Neural cell (in vitro differentiated cells): Measurements from ENCODE around the gene LRRC8C. TPM values are rescaled to one million over a fixed set of nuclear protein-coding genes. Genes with fewer than 3 reads are reported as not detected.

ENCODE experiments used
- H2AFZ ChIP-seq: fragments of 200-600, 300-800 bp; sonication (generic), shearing (Covaris generic); 2 replicates; pipeline ENCODE4 v1.6.0; 2014; ENCODE audit warnings: low read depth, mild to moderate bottlenecking, antibody characterized with exemption, low read length, moderate library complexity
- H3F3A ChIP-seq: fragments of 200-600 bp; shearing (Covaris generic); 2 replicates; pipeline ENCODE4 v1.6.1; 2016; ENCODE audit warnings: mild to moderate bottlenecking, moderate library complexity, mixed read lengths, antibody characterized with exemption, low read length; ENCODE audit not compliant: insufficient read depth, poor library complexity, severe bottlenecking
- H3K27ac ChIP-seq: fragments of 200-600, 300-800 bp; sonication (generic), shearing (Covaris generic); 2 replicates; pipeline ENCODE4 v1.5.1; 2014; ENCODE audit warnings: mild to moderate bottlenecking, low read length, moderate library complexity
- H3K27me3 ChIP-seq: fragments of 300-800, 200-600 bp; sonication (generic), shearing (Covaris generic); 2 replicates; pipeline ENCODE4 v1.6.0; 2014; ENCODE audit warnings: mild to moderate bottlenecking, low read depth, low read length, moderate library complexity; ENCODE audit not compliant: insufficient read depth
- H3K36me3 ChIP-seq: fragments of 300-800, 200-600 bp; sonication (generic), shearing (Covaris generic); 2 replicates; pipeline ENCODE4 v1.5.1; 2014; ENCODE audit warnings: mild to moderate bottlenecking, antibody characterized with exemption, low read length, moderate library complexity; ENCODE audit not compliant: insufficient read depth
- H3K4me2 ChIP-seq: fragments of 300-800, 200-600 bp; sonication (generic), shearing (Covaris generic); 2 replicates; pipeline ENCODE4 v1.6.0; 2014; ENCODE audit warnings: mild to moderate bottlenecking, low read length
- H3K4me3 ChIP-seq: fragments of 300-800, 200-600 bp; sonication (generic), shearing (Covaris generic); 2 replicates; pipeline ENCODE4 v1.5.1; 2014; ENCODE audit warnings: mild to moderate bottlenecking, low read length, moderate library complexity
- H3K79me2 ChIP-seq: fragments of 200-600 bp; shearing (Covaris generic); replicated peaks from 2 replicates; pipeline ENCODE4 v1.6.0; 2014; ENCODE audit warnings: mild to moderate bottlenecking, low read length, moderate library complexity; ENCODE audit not compliant: insufficient read depth
- H3K9ac ChIP-seq: fragments of 300-800, 200-600 bp; sonication (generic), shearing (Covaris generic); 2 replicates; pipeline ENCODE4 v1.6.1; 2016; ENCODE audit warnings: mild to moderate bottlenecking, low read length, mixed read lengths
- H3K9me2 ChIP-seq: fragments of 200-600 bp; shearing (Covaris generic); 2 replicates; pipeline ENCODE4 v1.6.1; 2016; ENCODE audit warnings: mild to moderate bottlenecking, low read length, mixed read lengths; ENCODE audit not compliant: insufficient read depth
- H3K9me3 ChIP-seq: fragments of 200-600, 300-800 bp; sonication (generic), shearing (Covaris generic); 2 replicates; pipeline ENCODE4 v1.6.1; 2016; ENCODE audit warnings: mild to moderate bottlenecking, mixed run types, low read length, moderate library complexity, mixed read lengths
- H4K20me1 ChIP-seq: fragments of 200-600 bp; shearing (Covaris generic); 2 replicates; pipeline ENCODE4 v1.6.1; 2016; ENCODE audit warnings: mild to moderate bottlenecking, mixed run types; ENCODE audit not compliant: insufficient read depth
- EP300 ChIP-seq: fragments of 450-650 bp; conservative IDR thresholded peaks from 2 replicates; pipeline ENCODE4 v1.6.1; 2014; ENCODE audit warnings: antibody characterized with exemption, mild to moderate bottlenecking, moderate library complexity; ENCODE audit not compliant: poor library complexity, severe bottlenecking
- EZH2 ChIP-seq: fragments of 200-600, 300-800 bp; shearing (Covaris generic), sonication (generic); IDR thresholded peaks from 2 replicates; pipeline ENCODE4 v1.6.1; 2014; ENCODE audit warnings: antibody characterized with exemption, low read length, borderline replicate concordance, mild to moderate bottlenecking; ENCODE audit not compliant: insufficient read depth, poor library complexity, severe bottlenecking
- MXI1 ChIP-seq: fragments of 450-650 bp; conservative IDR thresholded peaks from 2 replicates; pipeline ENCODE4 v1.6.1; 2014; ENCODE audit warnings: antibody characterized with exemption, mild to moderate bottlenecking; ENCODE audit not compliant: poor library complexity, severe bottlenecking
- POLR2AphosphoS5 ChIP-seq: IDR thresholded peaks from 2 replicates; pipeline ENCODE4 v1.6.1; 2012
- RAD21 ChIP-seq: fragments of 450-650 bp; conservative IDR thresholded peaks from 2 replicates; pipeline ENCODE4 v1.6.1; 2014; ENCODE audit warnings: antibody characterized with exemption, mild to moderate bottlenecking, moderate library complexity
- SMC3 ChIP-seq: fragments of 450-650 bp; conservative IDR thresholded peaks from 2 replicates; pipeline ENCODE4 v1.6.1; 2014; ENCODE audit warnings: antibody characterized with exemption, mild to moderate bottlenecking, moderate library complexity; ENCODE audit not compliant: poor library complexity
- TAF1 ChIP-seq: IDR thresholded peaks from 2 replicates; pipeline ENCODE4 v1.6.1; 2012; ENCODE audit warnings: low read depth
- polyA plus RNA-seq: library from polyadenylated mRNA; depleted of rRNA; stranded (reverse); fragments of >200 nt; gene quantifications from 2 replicates; pipeline ENCODE4 v1.2.3, GENCODE V29; 2014
- TF ChIP-seq, protein P1 (sequence below): IDR thresholded peaks from 2 replicates; pipeline ENCODE4 v1.6.1; 2012; ENCODE audit warnings: borderline replicate concordance
- TF ChIP-seq, protein P2 (sequence below): fragments of 450-650 bp; IDR thresholded peaks from 2 replicates; pipeline ENCODE4 v1.5.1; 2014; ENCODE audit warnings: antibody characterized with exemption, mild to moderate bottlenecking, moderate library complexity; ENCODE audit not compliant: poor library complexity, severe bottlenecking

The LRRC8C gene
- polyA plus RNA-seq, 1 donor from 2014 or later = 0.78 TPM

DNA sequence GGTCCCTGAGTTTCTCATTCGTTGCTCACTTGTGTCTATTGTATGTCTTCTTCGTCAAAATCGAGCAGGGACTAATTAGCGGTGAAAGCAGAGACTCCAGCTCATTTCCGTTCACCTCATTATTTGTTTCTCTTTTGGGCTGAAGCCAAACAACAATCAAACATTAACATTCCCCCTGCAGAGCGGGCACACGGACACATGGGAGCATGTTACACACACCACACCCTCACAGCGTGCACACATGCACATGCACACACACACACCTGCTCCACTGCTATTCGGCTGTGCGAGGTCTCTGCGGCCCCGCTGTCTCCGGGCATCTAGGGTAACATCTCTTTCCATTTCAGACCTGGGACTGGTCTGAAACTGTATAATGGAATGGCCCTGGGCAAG lies 129.5 kb downstream of the LRRC8C start:
- no peaks in the 10 kb centered on the region for H3K36me3 ChIP-seq
- TF ChIP-seq EZH2 (no peak), RAD21 (no peak), TAF1 (no peak), POLR2AphosphoS5 (no peak), SMC3 (no peak)
- peak overlapping the region; percentile 65 for H3K4me3 ChIP-seq
- H3K4me2 ChIP-seq = no peak overlapping the region
- no peak overlapping the region for H3K9ac ChIP-seq
- no peaks in the 10 kb centered on the region for H4K20me1 ChIP-seq
- no peak overlapping the region for H2AFZ ChIP-seq
- H3K9me3 ChIP-seq = no peaks in the 10 kb centered on the region
- H3K79me2 ChIP-seq = no peaks in the 10 kb centered on the region
- H3F3A ChIP-seq = no peaks in the 10 kb centered on the region
- no peak overlapping the region for H3K27ac ChIP-seq
- H3K27me3 ChIP-seq = peaks cover 17% of the 10 kb centered on the region
- H3K9me2 ChIP-seq = no peaks in the 10 kb centered on the region

DNA sequence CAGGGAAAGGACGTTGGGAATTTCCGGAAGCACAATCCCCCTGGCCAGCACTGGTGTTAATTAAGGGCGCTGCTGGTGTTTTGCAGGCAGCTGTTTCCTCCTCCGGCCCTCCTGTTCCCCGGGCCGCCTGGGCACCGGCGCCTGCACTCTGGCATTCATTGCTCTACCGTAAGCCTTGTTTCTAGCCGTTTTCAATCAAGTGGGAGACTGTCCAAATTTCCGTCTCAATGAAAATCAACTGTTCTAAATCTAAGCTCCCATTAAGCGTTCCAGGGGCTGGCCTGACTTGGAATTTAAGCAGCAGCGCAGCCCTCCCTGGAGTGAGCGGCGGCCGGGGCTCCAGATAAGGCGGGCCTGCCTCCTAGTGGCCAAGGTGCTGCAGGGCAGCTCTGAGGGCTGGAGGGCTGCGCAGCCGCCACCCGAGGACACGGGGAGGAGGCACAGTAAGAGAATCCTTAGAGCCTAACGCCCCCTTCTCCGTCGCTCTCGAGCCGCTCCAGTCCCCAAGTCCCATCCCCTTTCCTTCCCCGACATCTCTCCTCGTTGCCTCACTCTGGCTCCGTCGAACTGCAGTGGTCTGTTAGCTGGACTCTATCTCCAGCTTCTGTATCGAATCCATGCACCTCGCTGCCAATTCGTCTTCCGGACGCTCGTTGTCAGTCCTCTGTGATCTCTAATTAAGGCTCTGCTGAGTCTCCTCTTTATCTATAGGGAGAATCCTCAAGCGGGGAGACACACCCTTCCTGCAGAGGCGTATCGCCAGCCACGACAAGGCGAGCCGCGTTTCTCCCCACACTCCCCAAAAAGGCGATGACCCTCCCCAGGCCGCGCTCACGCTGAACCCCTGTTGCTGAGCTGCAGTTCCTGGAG lies 130.1 kb downstream of the LRRC8C start:
- Histone ChIP-seq H3K27me3 (peaks cover 17% of the 10 kb centered on the region), H3K9me2 (no peaks in the 10 kb centered on the region), H2AFZ (peak overlapping the region; percentile 42), H3K79me2 (no peaks in the 10 kb centered on the region), H3K9ac (peak overlapping the region; percentile 42), H3K27ac (no peak overlapping the region), H3K36me3 (no peaks in the 10 kb centered on the region), H4K20me1 (no peaks in the 10 kb centered on the region), H3K4me3 (peak overlapping the region; percentile 65), H3K9me3 (no peaks in the 10 kb centered on the region), H3K4me2 (no peak overlapping the region), H3F3A (no peaks in the 10 kb centered on the region)
- TF ChIP-seq TAF1 (no peak), POLR2AphosphoS5 (no peak), MXI1 (peak; percentile 22), RAD21 (peak; percentile 90), EP300 (no peak), EZH2 (no peak), SMC3 (peak; percentile 88)
- TF ChIP-seq, protein P1, sequence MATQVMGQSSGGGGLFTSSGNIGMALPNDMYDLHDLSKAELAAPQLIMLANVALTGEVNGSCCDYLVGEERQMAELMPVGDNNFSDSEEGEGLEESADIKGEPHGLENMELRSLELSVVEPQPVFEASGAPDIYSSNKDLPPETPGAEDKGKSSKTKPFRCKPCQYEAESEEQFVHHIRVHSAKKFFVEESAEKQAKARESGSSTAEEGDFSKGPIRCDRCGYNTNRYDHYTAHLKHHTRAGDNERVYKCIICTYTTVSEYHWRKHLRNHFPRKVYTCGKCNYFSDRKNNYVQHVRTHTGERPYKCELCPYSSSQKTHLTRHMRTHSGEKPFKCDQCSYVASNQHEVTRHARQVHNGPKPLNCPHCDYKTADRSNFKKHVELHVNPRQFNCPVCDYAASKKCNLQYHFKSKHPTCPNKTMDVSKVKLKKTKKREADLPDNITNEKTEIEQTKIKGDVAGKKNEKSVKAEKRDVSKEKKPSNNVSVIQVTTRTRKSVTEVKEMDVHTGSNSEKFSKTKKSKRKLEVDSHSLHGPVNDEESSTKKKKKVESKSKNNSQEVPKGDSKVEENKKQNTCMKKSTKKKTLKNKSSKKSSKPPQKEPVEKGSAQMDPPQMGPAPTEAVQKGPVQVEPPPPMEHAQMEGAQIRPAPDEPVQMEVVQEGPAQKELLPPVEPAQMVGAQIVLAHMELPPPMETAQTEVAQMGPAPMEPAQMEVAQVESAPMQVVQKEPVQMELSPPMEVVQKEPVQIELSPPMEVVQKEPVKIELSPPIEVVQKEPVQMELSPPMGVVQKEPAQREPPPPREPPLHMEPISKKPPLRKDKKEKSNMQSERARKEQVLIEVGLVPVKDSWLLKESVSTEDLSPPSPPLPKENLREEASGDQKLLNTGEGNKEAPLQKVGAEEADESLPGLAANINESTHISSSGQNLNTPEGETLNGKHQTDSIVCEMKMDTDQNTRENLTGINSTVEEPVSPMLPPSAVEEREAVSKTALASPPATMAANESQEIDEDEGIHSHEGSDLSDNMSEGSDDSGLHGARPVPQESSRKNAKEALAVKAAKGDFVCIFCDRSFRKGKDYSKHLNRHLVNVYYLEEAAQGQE = no peak
- TF ChIP-seq, protein P2, sequence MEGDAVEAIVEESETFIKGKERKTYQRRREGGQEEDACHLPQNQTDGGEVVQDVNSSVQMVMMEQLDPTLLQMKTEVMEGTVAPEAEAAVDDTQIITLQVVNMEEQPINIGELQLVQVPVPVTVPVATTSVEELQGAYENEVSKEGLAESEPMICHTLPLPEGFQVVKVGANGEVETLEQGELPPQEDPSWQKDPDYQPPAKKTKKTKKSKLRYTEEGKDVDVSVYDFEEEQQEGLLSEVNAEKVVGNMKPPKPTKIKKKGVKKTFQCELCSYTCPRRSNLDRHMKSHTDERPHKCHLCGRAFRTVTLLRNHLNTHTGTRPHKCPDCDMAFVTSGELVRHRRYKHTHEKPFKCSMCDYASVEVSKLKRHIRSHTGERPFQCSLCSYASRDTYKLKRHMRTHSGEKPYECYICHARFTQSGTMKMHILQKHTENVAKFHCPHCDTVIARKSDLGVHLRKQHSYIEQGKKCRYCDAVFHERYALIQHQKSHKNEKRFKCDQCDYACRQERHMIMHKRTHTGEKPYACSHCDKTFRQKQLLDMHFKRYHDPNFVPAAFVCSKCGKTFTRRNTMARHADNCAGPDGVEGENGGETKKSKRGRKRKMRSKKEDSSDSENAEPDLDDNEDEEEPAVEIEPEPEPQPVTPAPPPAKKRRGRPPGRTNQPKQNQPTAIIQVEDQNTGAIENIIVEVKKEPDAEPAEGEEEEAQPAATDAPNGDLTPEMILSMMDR = peak; percentile 97
